ENCODE results near the gene EHF.

Gene EHF

GRCh38 chr11:34603129-34604001, 17.5 kb upstream of the EHF start:
- DNase-seq: no peak

GRCh38 chr11:34604145-34604544, 16.7 kb upstream of the EHF start:
- no peak for DNase-seq

GRCh38 chr11:34604911-34605310, 16.0 kb upstream of the EHF start:
- DNase-seq: no peak

- DNase-seq: no peak
Measured at GRCh38 chr11:34605481-34606325, 15.2 kb upstream of the EHF start.

DNA sequence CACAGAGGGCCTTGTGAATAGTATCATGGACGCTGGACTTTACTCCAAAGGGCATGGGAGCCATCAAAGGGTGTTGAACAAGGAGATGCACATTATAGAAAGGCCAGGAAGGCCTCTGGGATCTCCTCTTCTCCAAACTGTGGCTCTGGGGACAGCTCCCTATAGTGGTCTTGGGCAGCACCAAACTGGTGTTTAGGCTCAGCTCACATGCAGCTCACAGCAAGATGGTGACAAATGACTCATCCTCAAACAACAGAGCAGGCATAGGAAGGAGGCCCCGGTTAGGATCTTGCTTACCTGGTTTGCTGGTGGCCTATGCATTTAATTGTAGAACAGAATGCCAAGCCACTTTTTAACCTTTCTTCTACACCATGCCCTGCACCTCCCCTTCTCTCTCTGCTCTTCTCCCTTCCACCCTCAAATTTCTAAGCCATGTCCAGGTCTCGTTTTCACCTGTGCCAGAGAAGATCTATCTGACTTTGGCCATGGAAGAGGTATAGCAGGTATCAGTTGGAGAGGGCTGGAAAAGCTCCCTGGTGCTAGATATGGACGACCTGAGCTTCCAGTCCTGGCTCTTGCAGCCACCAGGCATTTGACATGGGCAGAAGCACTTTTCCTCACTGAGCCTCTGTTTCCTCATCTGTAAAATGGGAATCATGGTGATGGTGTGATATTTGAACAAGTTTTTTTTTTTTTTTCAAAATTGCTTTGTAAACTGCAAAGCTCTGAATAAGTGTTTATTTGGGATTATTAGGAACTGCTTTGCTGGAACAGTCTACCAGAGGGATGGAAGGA, 14.4 kb upstream of the EHF start:
- no peak for DNase-seq

GRCh38 chr11:34609187-34609751, 11.6 kb upstream of the EHF start:
- no peak for DNase-seq

DNA sequence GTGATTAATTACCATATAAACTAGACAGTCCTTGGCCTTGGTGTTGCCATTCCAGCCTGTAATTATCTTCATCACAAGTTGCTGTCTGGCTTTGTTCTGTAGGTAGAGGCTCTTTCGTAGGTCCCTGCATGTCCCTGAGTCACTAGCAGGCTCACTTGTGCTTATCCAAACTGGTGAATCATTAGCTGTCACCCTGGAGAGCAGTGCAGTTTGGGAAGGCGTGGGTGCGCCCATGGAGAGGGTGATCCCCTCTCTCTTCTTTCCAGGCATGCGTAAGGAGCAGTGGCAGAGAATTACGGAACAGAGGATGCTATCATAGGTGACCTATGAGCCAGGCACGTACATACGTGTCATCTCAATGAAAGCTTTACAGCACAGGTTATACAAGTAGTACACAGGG, 11.0 kb upstream of the EHF start:
- DNase-seq: no peak

DNA sequence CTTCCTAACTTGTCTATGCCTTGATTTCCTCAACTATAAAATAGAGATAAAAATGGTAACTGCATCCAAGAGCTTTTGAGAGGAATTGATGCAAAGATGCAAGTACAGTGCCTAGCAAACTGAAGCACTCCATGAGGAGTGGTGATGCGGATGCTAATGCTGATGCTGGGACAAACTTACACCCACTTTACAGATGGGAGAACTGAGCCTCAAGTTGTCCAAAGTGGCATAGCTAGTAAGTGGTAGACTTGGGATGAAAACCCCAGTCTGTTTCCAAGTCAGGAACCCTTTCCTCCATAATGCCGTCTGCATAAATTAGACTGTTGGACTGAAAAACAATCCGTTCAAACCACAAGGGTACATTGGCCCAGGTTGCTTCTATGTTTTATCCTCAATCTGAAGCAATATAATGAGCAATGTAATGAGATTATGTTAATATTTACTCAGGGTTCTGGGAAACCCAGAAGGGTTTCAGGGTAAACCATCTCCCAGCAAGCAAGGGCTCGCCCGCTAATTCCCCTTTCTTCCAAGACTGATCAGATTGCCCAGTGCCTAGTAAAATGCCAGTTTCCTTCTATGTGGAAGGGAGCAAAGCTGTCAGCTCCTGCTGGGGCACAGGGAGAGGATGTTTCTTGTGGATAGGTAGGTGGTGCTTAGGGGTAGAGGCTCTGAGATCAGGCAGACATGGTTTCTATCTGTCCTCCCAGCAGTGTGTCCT, 10.4 kb upstream of the EHF start:
- no peak for DNase-seq

GRCh38 chr11:34613015-34613414, 7.9 kb upstream of the EHF start:
- no peak for DNase-seq

DNA sequence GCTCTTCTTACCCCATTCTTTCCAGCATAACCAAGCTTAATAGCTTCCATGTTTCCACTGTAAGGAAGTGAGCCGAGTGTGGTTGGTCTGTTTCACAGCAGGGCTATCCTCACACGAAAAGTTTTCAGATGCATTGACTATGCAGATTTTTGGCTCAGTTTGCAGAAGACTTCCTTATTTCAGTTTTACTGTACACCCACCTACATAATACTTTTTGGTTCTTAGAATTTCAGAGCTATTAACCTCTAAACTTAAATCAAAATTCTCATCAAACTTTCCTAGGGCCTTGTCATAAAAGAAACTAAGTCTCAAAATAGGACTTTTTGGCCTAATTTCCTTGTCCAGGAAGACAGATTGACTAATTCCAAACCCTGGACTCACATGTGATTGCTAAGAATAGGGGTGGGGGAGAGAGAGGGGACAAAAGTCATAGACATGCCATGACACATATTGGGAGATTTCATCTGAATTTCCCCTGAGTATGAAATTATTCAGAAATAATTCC, 7.3 kb upstream of the EHF start:
- no peak for DNase-seq

DNA sequence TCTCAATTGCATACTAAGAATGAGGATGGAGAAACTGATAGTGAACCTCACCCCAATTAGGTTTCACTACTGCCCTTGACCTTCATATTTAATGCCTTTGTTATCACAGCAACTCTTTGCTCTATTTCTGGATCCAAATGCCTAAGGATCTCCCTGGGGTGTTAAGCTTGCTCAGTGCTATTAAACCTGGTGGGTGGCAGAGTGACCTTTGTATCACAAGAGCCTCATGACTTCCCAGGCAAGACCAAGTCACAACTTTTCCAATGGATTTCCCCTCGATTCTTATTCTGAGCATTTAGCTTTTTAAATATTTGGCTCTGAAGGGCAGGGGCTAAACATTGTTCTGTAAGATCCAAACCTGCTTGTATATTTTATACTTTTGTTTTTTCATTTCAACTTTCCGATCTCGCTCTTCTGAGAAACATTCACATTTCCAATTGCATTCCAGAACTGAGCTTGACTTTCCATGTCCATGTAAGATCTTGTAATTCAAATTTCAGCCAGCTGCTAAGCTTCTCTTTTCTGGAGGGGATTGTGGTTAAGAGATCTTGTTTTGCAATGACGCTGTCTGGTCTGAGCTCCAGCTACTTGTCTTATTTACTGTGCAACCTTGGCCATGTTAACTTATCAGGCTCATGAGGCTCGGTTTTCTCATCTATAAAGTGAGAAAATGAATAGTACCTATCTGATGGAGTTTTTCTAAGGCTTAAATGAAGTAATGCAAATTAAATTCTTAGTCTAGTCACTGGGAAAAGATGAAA, 6.4 kb upstream of the EHF start:
- DNase-seq: no peak

DNA sequence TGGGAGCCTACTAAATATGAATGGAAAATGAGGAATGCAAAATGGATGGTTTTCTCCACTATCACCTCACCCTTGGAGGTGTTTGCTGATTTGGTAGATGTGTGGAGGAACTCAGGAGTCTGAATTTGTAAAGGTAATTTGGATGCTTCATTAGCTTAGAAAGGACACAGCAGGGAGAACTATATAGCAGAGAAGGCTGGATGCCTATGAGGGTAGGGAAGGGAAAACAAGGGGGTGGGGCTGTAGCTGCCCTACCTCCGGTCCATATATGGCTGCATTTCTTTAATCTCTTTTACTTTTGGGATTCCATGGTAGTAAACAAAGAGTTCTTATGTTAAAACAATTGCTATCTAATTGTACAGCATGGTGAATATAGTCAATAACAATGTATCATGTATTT, 4.8 kb upstream of the EHF start:
- DNase-seq: no peak

GRCh38 chr11:34616830-34617504, 3.9 kb upstream of the EHF start:
- no peak for DNase-seq

GRCh38 chr11:34618406-34618805, 2.5 kb upstream of the EHF start:
- DNase-seq: no peak

DNA sequence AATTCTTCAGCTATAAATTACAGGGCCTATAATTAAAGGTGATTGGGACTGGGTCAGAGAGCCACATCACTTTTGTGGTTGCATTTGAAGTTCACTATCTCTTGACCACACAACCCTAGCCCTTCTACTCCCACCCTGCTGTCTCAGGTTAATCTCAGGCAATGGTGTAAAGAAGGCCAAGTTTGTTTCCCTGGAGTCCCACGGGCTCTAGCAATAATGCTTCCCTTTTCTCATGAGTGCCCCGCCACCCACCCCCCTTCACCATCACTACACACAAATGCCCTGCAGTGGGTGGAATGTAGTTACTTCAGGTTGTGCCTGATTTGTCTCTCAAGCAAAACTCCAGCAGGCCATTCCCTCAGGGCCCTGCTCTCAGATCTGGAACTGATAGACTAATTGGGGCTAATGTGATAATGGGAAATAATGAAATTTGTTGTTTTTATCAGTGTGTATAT, 1.8 kb upstream of the EHF start:
- DNase-seq: no peak

- no peak for DNase-seq
Measured at GRCh38 chr11:34620202-34620601, 691 bp upstream of the EHF start.

DNA sequence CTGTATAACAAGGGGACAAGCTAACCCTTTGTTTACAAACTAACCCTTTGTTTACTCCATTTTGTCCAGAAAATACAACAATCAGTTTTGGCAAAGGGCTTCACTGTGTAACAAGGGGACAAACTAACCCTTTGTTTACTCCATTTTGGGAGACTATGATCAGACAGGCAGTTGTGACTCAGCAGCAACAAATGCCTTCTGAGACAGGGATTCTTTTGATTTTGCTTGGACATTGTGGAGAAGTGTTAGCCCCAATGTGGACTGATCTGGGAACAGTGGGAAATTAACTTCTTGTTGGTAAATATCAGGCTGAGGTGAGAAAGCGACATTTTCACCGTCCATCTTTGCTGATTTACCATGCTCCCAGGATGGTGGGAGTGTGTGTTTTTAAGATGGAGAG, 983 bp downstream of the EHF start:
- DNase-seq: no peak

- DNase-seq: no peak
Measured at GRCh38 chr11:34623463-34623862, 2.6 kb downstream of the EHF start.

DNA sequence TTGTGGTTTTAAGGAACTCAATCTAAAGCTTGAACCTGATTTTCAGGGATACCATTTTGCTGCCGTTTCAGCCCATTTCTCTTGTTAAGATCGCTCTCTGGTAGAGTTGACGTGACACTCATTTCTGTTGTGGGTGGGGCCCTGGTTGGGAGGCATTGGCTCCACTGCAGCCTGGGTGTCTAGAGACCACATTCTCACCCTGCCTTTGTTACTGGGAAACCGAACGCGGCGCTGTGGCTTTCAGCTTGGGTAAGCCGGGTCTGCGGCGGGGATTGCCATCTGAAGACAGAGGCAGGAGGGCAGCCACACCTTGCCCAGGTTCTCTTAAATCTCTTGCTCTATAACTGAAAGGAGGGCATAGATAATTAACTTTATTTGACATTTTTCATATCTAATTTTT, 3.2 kb downstream of the EHF start:
- DNase-seq: no peak

DNA sequence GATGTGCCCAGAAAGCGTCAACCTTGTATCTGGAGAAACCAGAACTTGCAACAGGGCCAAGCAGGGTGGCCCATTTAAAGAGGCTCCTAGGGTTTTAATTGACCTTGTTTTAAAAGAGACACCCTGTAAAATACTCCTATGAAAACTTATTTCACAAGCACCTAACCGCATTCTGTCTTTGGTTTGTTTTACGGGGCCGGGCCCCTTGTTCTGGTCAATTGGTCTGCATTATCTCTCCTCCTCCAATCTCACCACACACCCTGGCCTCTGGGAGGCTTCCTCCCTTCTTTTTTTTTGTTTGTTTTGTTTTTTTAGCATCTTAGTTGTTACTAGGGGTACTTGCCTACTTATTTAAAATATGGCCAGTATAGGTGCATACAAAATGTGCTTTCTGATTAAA, 4.7 kb downstream of the EHF start:
- DNase-seq: no peak

- no peak for DNase-seq
Measured at GRCh38 chr11:34626393-34626792, 5.5 kb downstream of the EHF start.

Data from femur (tissue), 1 donor.